HL-60 (cell line): ENCODE data around the gene BTBD19.

Experiments used
- CTCF ChIP-seq: IDR thresholded peaks from one replicate; pipeline ENCODE4 v1.5.1; 2011; ENCODE audit warnings: low read length, control low read depth, inconsistent platforms; ENCODE audit not compliant: insufficient read depth
- POLR2AphosphoS5 ChIP-seq: IDR thresholded peaks from 2 replicates; pipeline ENCODE4 v1.6.1; 2012; ENCODE audit warnings: low read depth
- REST ChIP-seq: IDR thresholded peaks from 2 replicates; pipeline ENCODE4 v1.6.1; 2012; ENCODE audit warnings: low read depth; ENCODE audit not compliant: insufficient replicate concordance

- TF ChIP-seq CTCF (no peak), REST (no peak), POLR2AphosphoS5 (no peak)
Measured at GRCh38 chr1:44853201-44853600, 44.9 kb downstream of the BTBD19 start.
